Neural cell (in vitro differentiated cells): Measurements from ENCODE around the gene SLC7A6. TPM values are rescaled to one million over a fixed set of nuclear protein-coding genes. Genes with fewer than 3 reads are reported as not detected.

ENCODE experiments used
- H2AFZ ChIP-seq: fragments of 200-600, 300-800 bp; sonication (generic), shearing (Covaris generic); 2 replicates; pipeline ENCODE4 v1.6.0; 2014; ENCODE audit warnings: low read depth, mild to moderate bottlenecking, antibody characterized with exemption, low read length, moderate library complexity
- H3F3A ChIP-seq: fragments of 200-600 bp; shearing (Covaris generic); 2 replicates; pipeline ENCODE4 v1.6.1; 2016; ENCODE audit warnings: mild to moderate bottlenecking, moderate library complexity, mixed read lengths, antibody characterized with exemption, low read length; ENCODE audit not compliant: insufficient read depth, poor library complexity, severe bottlenecking
- H3K27ac ChIP-seq: fragments of 200-600, 300-800 bp; sonication (generic), shearing (Covaris generic); 2 replicates; pipeline ENCODE4 v1.5.1; 2014; ENCODE audit warnings: mild to moderate bottlenecking, low read length, moderate library complexity
- H3K27me3 ChIP-seq: fragments of 300-800, 200-600 bp; sonication (generic), shearing (Covaris generic); 2 replicates; pipeline ENCODE4 v1.6.0; 2014; ENCODE audit warnings: mild to moderate bottlenecking, low read depth, low read length, moderate library complexity; ENCODE audit not compliant: insufficient read depth
- H3K36me3 ChIP-seq: fragments of 300-800, 200-600 bp; sonication (generic), shearing (Covaris generic); 2 replicates; pipeline ENCODE4 v1.5.1; 2014; ENCODE audit warnings: mild to moderate bottlenecking, antibody characterized with exemption, low read length, moderate library complexity; ENCODE audit not compliant: insufficient read depth
- H3K4me2 ChIP-seq: fragments of 300-800, 200-600 bp; sonication (generic), shearing (Covaris generic); 2 replicates; pipeline ENCODE4 v1.6.0; 2014; ENCODE audit warnings: mild to moderate bottlenecking, low read length
- H3K4me3 ChIP-seq: fragments of 300-800, 200-600 bp; sonication (generic), shearing (Covaris generic); 2 replicates; pipeline ENCODE4 v1.5.1; 2014; ENCODE audit warnings: mild to moderate bottlenecking, low read length, moderate library complexity
- H3K79me2 ChIP-seq: fragments of 200-600 bp; shearing (Covaris generic); replicated peaks from 2 replicates; pipeline ENCODE4 v1.6.0; 2014; ENCODE audit warnings: mild to moderate bottlenecking, low read length, moderate library complexity; ENCODE audit not compliant: insufficient read depth
- H3K9ac ChIP-seq: fragments of 300-800, 200-600 bp; sonication (generic), shearing (Covaris generic); 2 replicates; pipeline ENCODE4 v1.6.1; 2016; ENCODE audit warnings: mild to moderate bottlenecking, low read length, mixed read lengths
- H3K9me2 ChIP-seq: fragments of 200-600 bp; shearing (Covaris generic); 2 replicates; pipeline ENCODE4 v1.6.1; 2016; ENCODE audit warnings: mild to moderate bottlenecking, low read length, mixed read lengths; ENCODE audit not compliant: insufficient read depth
- H3K9me3 ChIP-seq: fragments of 200-600, 300-800 bp; sonication (generic), shearing (Covaris generic); 2 replicates; pipeline ENCODE4 v1.6.1; 2016; ENCODE audit warnings: mild to moderate bottlenecking, mixed run types, low read length, moderate library complexity, mixed read lengths
- H4K20me1 ChIP-seq: fragments of 200-600 bp; shearing (Covaris generic); 2 replicates; pipeline ENCODE4 v1.6.1; 2016; ENCODE audit warnings: mild to moderate bottlenecking, mixed run types; ENCODE audit not compliant: insufficient read depth
- EP300 ChIP-seq: fragments of 450-650 bp; conservative IDR thresholded peaks from 2 replicates; pipeline ENCODE4 v1.6.1; 2014; ENCODE audit warnings: antibody characterized with exemption, mild to moderate bottlenecking, moderate library complexity; ENCODE audit not compliant: poor library complexity, severe bottlenecking
- EZH2 ChIP-seq: fragments of 200-600, 300-800 bp; shearing (Covaris generic), sonication (generic); IDR thresholded peaks from 2 replicates; pipeline ENCODE4 v1.6.1; 2014; ENCODE audit warnings: antibody characterized with exemption, low read length, borderline replicate concordance, mild to moderate bottlenecking; ENCODE audit not compliant: insufficient read depth, poor library complexity, severe bottlenecking
- MXI1 ChIP-seq: fragments of 450-650 bp; conservative IDR thresholded peaks from 2 replicates; pipeline ENCODE4 v1.6.1; 2014; ENCODE audit warnings: antibody characterized with exemption, mild to moderate bottlenecking; ENCODE audit not compliant: poor library complexity, severe bottlenecking
- POLR2AphosphoS5 ChIP-seq: IDR thresholded peaks from 2 replicates; pipeline ENCODE4 v1.6.1; 2012
- RAD21 ChIP-seq: fragments of 450-650 bp; conservative IDR thresholded peaks from 2 replicates; pipeline ENCODE4 v1.6.1; 2014; ENCODE audit warnings: antibody characterized with exemption, mild to moderate bottlenecking, moderate library complexity
- SMC3 ChIP-seq: fragments of 450-650 bp; conservative IDR thresholded peaks from 2 replicates; pipeline ENCODE4 v1.6.1; 2014; ENCODE audit warnings: antibody characterized with exemption, mild to moderate bottlenecking, moderate library complexity; ENCODE audit not compliant: poor library complexity
- TAF1 ChIP-seq: IDR thresholded peaks from 2 replicates; pipeline ENCODE4 v1.6.1; 2012; ENCODE audit warnings: low read depth
- polyA plus RNA-seq: library from polyadenylated mRNA; depleted of rRNA; stranded (reverse); fragments of >200 nt; gene quantifications from 2 replicates; pipeline ENCODE4 v1.2.3, GENCODE V29; 2014
- TF ChIP-seq, protein P1 (sequence below): IDR thresholded peaks from 2 replicates; pipeline ENCODE4 v1.6.1; 2012; ENCODE audit warnings: borderline replicate concordance
- TF ChIP-seq, protein P2 (sequence below): fragments of 450-650 bp; IDR thresholded peaks from 2 replicates; pipeline ENCODE4 v1.5.1; 2014; ENCODE audit warnings: antibody characterized with exemption, mild to moderate bottlenecking, moderate library complexity; ENCODE audit not compliant: poor library complexity, severe bottlenecking

SLC7A6 gene
- polyA plus RNA-seq, 1 donor from 2014 or later = 39.3 TPM

DNA sequence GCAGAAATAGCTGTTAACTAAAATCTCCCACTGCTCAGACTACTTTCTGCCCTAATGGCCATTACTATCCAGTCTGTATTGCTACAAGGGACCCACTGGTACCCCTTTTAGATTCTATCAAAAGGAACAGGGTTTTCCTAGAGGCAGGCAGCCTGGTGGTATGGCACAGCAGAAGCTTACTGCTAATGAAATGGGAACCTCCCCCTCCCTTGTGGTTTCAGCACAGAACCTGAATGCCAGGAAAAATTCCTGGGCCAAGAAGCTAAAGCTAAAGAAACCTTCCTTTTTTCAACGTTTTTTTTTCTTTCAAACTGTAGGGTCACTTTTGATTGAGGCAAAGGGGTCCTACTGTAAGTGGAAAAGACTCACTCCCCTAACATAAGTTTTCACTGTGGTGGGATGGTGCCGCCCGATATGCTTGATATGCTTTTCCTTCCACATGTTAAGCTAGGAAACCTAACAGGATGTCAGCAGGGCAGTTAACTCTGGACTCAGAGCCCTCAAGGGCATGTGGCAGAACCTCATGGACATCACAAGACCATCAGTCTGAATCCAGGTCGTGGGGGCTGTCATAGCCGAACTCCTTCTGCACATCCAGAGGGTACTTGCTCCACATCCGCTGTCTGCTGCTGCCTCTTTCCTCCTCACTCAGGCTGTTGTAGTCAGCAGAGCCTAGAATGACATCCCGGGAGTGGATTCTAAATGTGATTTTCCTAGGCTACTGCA, 36.6 kb downstream of the SLC7A6 start:
- no peaks in the 10 kb centered on the region for H3K36me3 ChIP-seq
- H3K27ac ChIP-seq = no peak overlapping the region
- no peak overlapping the region for H3K4me3 ChIP-seq
- no peaks in the 10 kb centered on the region for H3K79me2 ChIP-seq
- no peaks in the 10 kb centered on the region for H4K20me1 ChIP-seq
- H2AFZ ChIP-seq = no peak overlapping the region
- TF ChIP-seq RAD21 = no peak
- no peaks in the 10 kb centered on the region for H3F3A ChIP-seq
- no peaks in the 10 kb centered on the region for H3K9me3 ChIP-seq
- no peaks in the 10 kb centered on the region for H3K27me3 ChIP-seq
- H3K9ac ChIP-seq = no peak overlapping the region
- no peak overlapping the region for H3K4me2 ChIP-seq
- no peaks in the 10 kb centered on the region for H3K9me2 ChIP-seq

DNA sequence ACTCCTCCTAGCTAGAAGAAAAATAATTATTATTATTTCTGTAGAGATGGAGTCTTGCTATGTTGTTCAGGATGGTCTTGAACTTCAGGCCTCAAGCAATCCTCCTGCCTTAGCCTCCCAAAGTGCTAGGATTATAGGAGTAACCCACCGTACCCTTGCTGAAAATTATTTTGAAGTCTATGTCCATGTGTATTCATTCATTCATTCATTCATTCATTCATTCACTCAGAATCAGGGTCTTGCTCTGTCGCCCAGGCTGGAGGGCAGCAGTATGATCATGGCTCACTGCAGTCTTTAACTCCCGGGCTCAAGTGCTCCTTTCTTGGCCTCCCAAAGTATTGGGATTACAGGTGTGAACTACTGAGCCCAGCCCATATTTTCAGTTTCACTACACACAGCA, 42.3 kb downstream of the SLC7A6 start:
- Histone ChIP-seq H2AFZ (no peak overlapping the region), H3K79me2 (peaks cover 15% of the 10 kb centered on the region), H3K9me2 (no peaks in the 10 kb centered on the region), H3K9me3 (no peaks in the 10 kb centered on the region), H3F3A (no peaks in the 10 kb centered on the region), H3K27me3 (no peaks in the 10 kb centered on the region), H3K4me2 (no peak overlapping the region), H3K4me3 (no peak overlapping the region), H4K20me1 (no peaks in the 10 kb centered on the region), H3K27ac (no peak overlapping the region), H3K36me3 (no peaks in the 10 kb centered on the region), H3K9ac (no peak overlapping the region)
- no peak for TF ChIP-seq RAD21
- TF ChIP-seq EP300 = no peak
- no peak for TF ChIP-seq EZH2
- TF ChIP-seq TAF1 = no peak
- TF ChIP-seq, protein P1, sequence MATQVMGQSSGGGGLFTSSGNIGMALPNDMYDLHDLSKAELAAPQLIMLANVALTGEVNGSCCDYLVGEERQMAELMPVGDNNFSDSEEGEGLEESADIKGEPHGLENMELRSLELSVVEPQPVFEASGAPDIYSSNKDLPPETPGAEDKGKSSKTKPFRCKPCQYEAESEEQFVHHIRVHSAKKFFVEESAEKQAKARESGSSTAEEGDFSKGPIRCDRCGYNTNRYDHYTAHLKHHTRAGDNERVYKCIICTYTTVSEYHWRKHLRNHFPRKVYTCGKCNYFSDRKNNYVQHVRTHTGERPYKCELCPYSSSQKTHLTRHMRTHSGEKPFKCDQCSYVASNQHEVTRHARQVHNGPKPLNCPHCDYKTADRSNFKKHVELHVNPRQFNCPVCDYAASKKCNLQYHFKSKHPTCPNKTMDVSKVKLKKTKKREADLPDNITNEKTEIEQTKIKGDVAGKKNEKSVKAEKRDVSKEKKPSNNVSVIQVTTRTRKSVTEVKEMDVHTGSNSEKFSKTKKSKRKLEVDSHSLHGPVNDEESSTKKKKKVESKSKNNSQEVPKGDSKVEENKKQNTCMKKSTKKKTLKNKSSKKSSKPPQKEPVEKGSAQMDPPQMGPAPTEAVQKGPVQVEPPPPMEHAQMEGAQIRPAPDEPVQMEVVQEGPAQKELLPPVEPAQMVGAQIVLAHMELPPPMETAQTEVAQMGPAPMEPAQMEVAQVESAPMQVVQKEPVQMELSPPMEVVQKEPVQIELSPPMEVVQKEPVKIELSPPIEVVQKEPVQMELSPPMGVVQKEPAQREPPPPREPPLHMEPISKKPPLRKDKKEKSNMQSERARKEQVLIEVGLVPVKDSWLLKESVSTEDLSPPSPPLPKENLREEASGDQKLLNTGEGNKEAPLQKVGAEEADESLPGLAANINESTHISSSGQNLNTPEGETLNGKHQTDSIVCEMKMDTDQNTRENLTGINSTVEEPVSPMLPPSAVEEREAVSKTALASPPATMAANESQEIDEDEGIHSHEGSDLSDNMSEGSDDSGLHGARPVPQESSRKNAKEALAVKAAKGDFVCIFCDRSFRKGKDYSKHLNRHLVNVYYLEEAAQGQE = no peak
- no peak for TF ChIP-seq SMC3
- no peak for TF ChIP-seq POLR2AphosphoS5
- TF ChIP-seq MXI1 = no peak
- TF ChIP-seq, protein P2, sequence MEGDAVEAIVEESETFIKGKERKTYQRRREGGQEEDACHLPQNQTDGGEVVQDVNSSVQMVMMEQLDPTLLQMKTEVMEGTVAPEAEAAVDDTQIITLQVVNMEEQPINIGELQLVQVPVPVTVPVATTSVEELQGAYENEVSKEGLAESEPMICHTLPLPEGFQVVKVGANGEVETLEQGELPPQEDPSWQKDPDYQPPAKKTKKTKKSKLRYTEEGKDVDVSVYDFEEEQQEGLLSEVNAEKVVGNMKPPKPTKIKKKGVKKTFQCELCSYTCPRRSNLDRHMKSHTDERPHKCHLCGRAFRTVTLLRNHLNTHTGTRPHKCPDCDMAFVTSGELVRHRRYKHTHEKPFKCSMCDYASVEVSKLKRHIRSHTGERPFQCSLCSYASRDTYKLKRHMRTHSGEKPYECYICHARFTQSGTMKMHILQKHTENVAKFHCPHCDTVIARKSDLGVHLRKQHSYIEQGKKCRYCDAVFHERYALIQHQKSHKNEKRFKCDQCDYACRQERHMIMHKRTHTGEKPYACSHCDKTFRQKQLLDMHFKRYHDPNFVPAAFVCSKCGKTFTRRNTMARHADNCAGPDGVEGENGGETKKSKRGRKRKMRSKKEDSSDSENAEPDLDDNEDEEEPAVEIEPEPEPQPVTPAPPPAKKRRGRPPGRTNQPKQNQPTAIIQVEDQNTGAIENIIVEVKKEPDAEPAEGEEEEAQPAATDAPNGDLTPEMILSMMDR = no peak
